T-helper 1 cell treated with Interleukin-12 subunit alpha and Interleukin-12 subunit beta and Interleukin-4 antibody, amounts not matched to agents 30 μg/mL and 1 μg/mL, for 36 hours (primary cell): Measurements from ENCODE around the gene MRPS18A.

Source experiments
- H3K27ac Mint-ChIP-seq: one replicate; pipeline ENCODE4 v1.8.0; 2021; ENCODE audit warnings: mild to moderate bottlenecking, mixed read lengths
- H3K27me3 Mint-ChIP-seq: one replicate; pipeline ENCODE4 v1.8.0; 2021; ENCODE audit warnings: low read depth, mixed read lengths
- H3K36me3 Mint-ChIP-seq: one replicate; pipeline ENCODE4 v1.8.0; 2021; ENCODE audit warnings: low read depth, mixed read lengths
- H3K4me1 Mint-ChIP-seq: one replicate; pipeline ENCODE4 v1.8.0; 2021; ENCODE audit warnings: low read depth, mixed read lengths
- H3K4me3 Mint-ChIP-seq: one replicate; pipeline ENCODE4 v1.8.0; 2021; ENCODE audit warnings: mild to moderate bottlenecking, moderate library complexity, mixed read lengths
- H3K9me3 Mint-ChIP-seq: one replicate; pipeline ENCODE4 v1.8.0; 2021; ENCODE audit warnings: mixed read lengths

Gene MRPS18A

GRCh38 chr6:43629104-43629504, 58.5 kb downstream of the MRPS18A start, which contains the start of gene GTPBP2:
Gene GTPBP2 (minus strand): TSS chr6:43629264. CDS start chr6:43629162, 102 bp downstream.
- H3K27ac Mint-ChIP-seq, result peak within 1 kb of the TSS; percentile 100
- H3K4me3 Mint-ChIP-seq, result peak within 1 kb of the TSS; percentile 100
- H3K9me3 Mint-ChIP-seq, result no peaks in the 10 kb centered on the region
- H3K27me3 Mint-ChIP-seq, result no peaks in the 10 kb centered on the region
- H3K36me3 Mint-ChIP-seq, result peaks cover 23% of the 10 kb centered on the region
- H3K4me1 Mint-ChIP-seq, result peaks cover 42% of the 10 kb centered on the region

- Mint-ChIP-seq H3K36me3 (peaks cover 25% of the 10 kb centered on the region), H3K9me3 (no peaks in the 10 kb centered on the region), H3K27ac (peak overlapping the region; percentile 98), H3K4me1 (peaks cover 38% of the 10 kb centered on the region), H3K27me3 (no peaks in the 10 kb centered on the region), H3K4me3 (peak overlapping the region; percentile 100)
These were observed 59.0 kb downstream of the MRPS18A start for GRCh38 chr6:43628393-43629103.

DNA sequence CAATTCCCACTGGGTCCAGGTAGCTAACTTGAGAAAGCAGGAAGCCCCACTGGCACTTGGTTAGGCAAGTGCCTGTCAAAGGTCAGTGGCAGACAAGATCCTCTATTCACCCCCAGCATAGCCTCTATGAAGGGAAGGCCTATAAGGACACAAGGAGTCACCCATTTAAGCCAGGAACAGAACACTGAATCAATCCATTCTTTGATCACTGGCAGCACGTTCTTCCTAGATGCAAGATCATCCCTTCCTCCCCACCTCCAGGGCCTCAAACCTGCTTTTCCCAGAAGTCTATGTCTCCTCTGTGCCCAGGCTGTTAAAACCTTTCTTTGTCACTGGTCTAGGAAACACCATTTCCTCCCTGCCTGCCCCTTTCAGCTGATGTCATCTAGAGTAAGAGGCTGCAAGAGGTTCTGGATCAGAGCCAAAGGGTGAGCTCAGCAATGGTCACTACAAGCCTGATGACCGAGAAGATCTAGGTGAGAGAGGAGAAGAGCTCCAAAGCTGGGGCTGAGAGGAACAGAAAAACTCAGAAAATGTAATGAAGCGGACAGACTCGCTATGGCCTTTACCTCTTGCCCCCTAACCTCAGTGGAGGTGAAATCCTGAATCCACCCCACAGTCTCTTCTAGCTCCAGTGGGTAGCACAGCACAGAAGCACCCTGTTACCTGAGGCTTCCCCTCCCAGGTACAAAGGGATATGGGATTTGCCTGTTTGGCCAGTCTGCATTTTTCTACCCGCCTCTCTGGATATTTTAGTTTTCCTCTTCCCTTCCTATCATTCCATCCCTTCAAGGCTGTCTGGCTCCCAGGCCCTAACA, 60.4 kb downstream of the MRPS18A start:
- peaks cover 33% of the 10 kb centered on the region for H3K36me3 Mint-ChIP-seq
- no peaks in the 10 kb centered on the region for H3K9me3 Mint-ChIP-seq
- H3K4me1 Mint-ChIP-seq, result peaks cover 39% of the 10 kb centered on the region

GRCh38 chr6:43625393-43625992, 62.1 kb downstream of the MRPS18A start:
- Mint-ChIP-seq H3K4me1 (peaks cover 37% of the 10 kb centered on the region), H3K9me3 (no peaks in the 10 kb centered on the region), H3K36me3 (peaks cover 40% of the 10 kb centered on the region), H3K27ac (peak overlapping the region; percentile 27), H3K4me3 (no peak overlapping the region), H3K27me3 (no peaks in the 10 kb centered on the region)

More for the DNA sequence above, 60.4 kb downstream of the MRPS18A start:
- H3K4me3 Mint-ChIP-seq, result peak overlapping the region; percentile 100
- H3K27ac Mint-ChIP-seq, result peak overlapping the region; percentile 80
- no peaks in the 10 kb centered on the region for H3K27me3 Mint-ChIP-seq

DNA sequence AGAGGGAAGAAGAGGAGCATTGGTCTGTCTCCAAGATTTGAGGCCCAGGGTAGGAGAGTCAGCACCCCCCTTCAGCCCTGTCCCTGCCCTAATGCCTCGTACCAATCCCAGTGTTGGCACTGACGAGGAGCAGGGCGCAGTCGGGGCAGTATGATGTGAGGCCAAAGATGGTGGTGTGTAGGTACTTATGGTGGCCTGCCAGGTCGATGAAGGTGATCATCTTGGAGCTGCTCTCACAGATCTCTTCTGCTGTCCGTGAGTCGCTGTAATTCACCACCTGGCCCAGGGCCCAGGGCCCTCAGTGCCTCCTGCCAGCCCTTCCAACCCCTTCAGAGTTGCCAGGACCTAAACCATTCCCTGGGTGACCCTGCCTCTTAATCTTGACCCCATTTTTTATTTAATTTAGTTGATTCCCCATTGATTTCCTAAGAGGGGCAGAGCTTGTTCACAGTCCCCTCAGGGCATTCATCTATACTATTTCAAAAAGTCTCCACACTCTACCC, 62.8 kb downstream of the MRPS18A start:
- Mint-ChIP-seq H3K9me3 (no peaks in the 10 kb centered on the region), H3K4me1 (peaks cover 31% of the 10 kb centered on the region), H3K27ac (no peak overlapping the region), H3K27me3 (no peaks in the 10 kb centered on the region), H3K4me3 (no peak overlapping the region), H3K36me3 (peaks cover 40% of the 10 kb centered on the region)

GRCh38 chr6:43623880-43624785, 63.5 kb downstream of the MRPS18A start:
- no peak overlapping the region for H3K4me3 Mint-ChIP-seq
- H3K27me3 Mint-ChIP-seq, result no peaks in the 10 kb centered on the region
- peaks cover 29% of the 10 kb centered on the region for H3K4me1 Mint-ChIP-seq
- H3K27ac Mint-ChIP-seq, result no peak overlapping the region
- no peaks in the 10 kb centered on the region for H3K9me3 Mint-ChIP-seq
- H3K36me3 Mint-ChIP-seq, result peaks cover 42% of the 10 kb centered on the region

GRCh38 chr6:43622541-43622940, 65.0 kb downstream of the MRPS18A start:
- Mint-ChIP-seq H3K27ac (peak overlapping the region; percentile 19), H3K27me3 (no peaks in the 10 kb centered on the region), H3K36me3 (peaks cover 39% of the 10 kb centered on the region), H3K4me1 (peaks cover 19% of the 10 kb centered on the region), H3K9me3 (no peaks in the 10 kb centered on the region), H3K4me3 (no peak overlapping the region)

GRCh38 chr6:43621836-43622180, 65.8 kb downstream of the MRPS18A start:
- H3K9me3 Mint-ChIP-seq, result no peaks in the 10 kb centered on the region
- peaks cover 11% of the 10 kb centered on the region for H3K4me1 Mint-ChIP-seq
- H3K4me3 Mint-ChIP-seq, result no peak overlapping the region
- peaks cover 35% of the 10 kb centered on the region for H3K36me3 Mint-ChIP-seq
- no peaks in the 10 kb centered on the region for H3K27me3 Mint-ChIP-seq
- peak overlapping the region; percentile 5 for H3K27ac Mint-ChIP-seq
